GM23338 (cell line): Measurements from ENCODE around the gene CD40. TPM values are rescaled to one million over a fixed set of nuclear protein-coding genes. Genes with fewer than 3 reads are reported as not detected.

Experiments used
- ATAC-seq: fragments of 200-7000 bp; cut with Tn5 transposase; 3 replicates; pipeline ENCODE4 v1.9.1; 2020
- DNase-seq: peaks from one replicate; pipeline ENCODE4 v3.0.0-alpha.2; 2015; ENCODE audit warnings: low spot score
- H2AFZ ChIP-seq: fragments of 200-600 bp; sonication (generic); 2 replicates; pipeline ENCODE4 v1.8.0; 2016; ENCODE audit warnings: antibody characterized with exemption, mild to moderate bottlenecking, moderate library complexity
- H3F3A ChIP-seq: fragments of 200-600 bp; sonication (generic); replicated peaks from 2 replicates; pipeline ENCODE4 v1.8.0; 2017; ENCODE audit warnings: antibody characterized with exemption, mixed run types, low read depth
- H3K27ac ChIP-seq: fragments of 200-600 bp; sonication (generic); 2 replicates; pipeline ENCODE4 v1.6.1; 2016; ENCODE audit warnings: low read depth
- H3K27me3 ChIP-seq: fragments of 200-600 bp; sonication (generic); 2 replicates; pipeline ENCODE4 v1.8.0; 2016; ENCODE audit warnings: mild to moderate bottlenecking, mixed run types, moderate library complexity; ENCODE audit not compliant: insufficient read depth
- H3K36me3 ChIP-seq: fragments of 200-600 bp; sonication (generic); 2 replicates; pipeline ENCODE4 v1.8.0; 2016; ENCODE audit warnings: mild to moderate bottlenecking; ENCODE audit not compliant: insufficient read depth
- H3K4me1 ChIP-seq: fragments of 200-600 bp; sonication (generic); 2 replicates; pipeline ENCODE4 v1.8.0; 2016; ENCODE audit warnings: mild to moderate bottlenecking, moderate library complexity; ENCODE audit not compliant: insufficient read depth
- H3K4me2 ChIP-seq: fragments of 200-600 bp; sonication (generic); 2 replicates; pipeline ENCODE4 v1.7.1; 2017; ENCODE audit warnings: mixed run types
- H3K4me3 ChIP-seq: fragments of 200-600 bp; sonication (generic); 2 replicates; pipeline ENCODE4 v1.6.1; 2016; ENCODE audit warnings: mixed run types
- H3K79me2 ChIP-seq: fragments of 200-600 bp; sonication (generic); replicated peaks from 2 replicates; pipeline ENCODE4 v1.8.0; 2017; ENCODE audit warnings: mild to moderate bottlenecking; ENCODE audit not compliant: insufficient read depth
- H3K9me2 ChIP-seq: fragments of 200-600 bp; sonication (generic); 2 replicates; pipeline ENCODE4 v1.8.0; 2017; ENCODE audit not compliant: insufficient read depth
- H4K20me1 ChIP-seq: fragments of 200-600 bp; sonication (generic); replicated peaks from 2 replicates; pipeline ENCODE4 v1.8.0; 2017; ENCODE audit warnings: mild to moderate bottlenecking; ENCODE audit not compliant: insufficient read depth
- H3K27ac Mint-ChIP-seq: 2 replicates; pipeline ENCODE4 v1.8.0; 2020; ENCODE audit warnings: inconsistent platforms, mild to moderate bottlenecking, moderate library complexity, mixed read lengths
- H3K27me3 Mint-ChIP-seq: 3 replicates; pipeline ENCODE4 v1.8.0; 2022; ENCODE audit warnings: low read depth, mild to moderate bottlenecking, moderate library complexity, mixed read lengths, inconsistent platforms; ENCODE audit not compliant: insufficient read depth, poor library complexity
- H3K36me3 Mint-ChIP-seq: 3 replicates; pipeline ENCODE4 v1.8.0; 2021; ENCODE audit warnings: low read depth, mild to moderate bottlenecking, inconsistent platforms, moderate library complexity, mixed read lengths
- H3K4me1 Mint-ChIP-seq: 3 replicates; pipeline ENCODE4 v1.8.0; 2020; ENCODE audit warnings: mild to moderate bottlenecking, inconsistent platforms, mixed read lengths
- H3K4me3 Mint-ChIP-seq: 3 replicates; pipeline ENCODE4 v1.8.0; 2021; ENCODE audit warnings: moderate library complexity, mild to moderate bottlenecking, inconsistent platforms, mixed read lengths
- H3K9me3 Mint-ChIP-seq: 3 replicates; pipeline ENCODE4 v1.8.0; 2020; ENCODE audit warnings: moderate library complexity, mild to moderate bottlenecking, inconsistent platforms, mixed read lengths
- NANOG ChIP-seq: IDR thresholded peaks from 2 replicates; pipeline ENCODE4 v1.6.1; 2016; ENCODE audit warnings: antibody characterized with exemption, borderline replicate concordance
- POLR2AphosphoS5 ChIP-seq: IDR thresholded peaks from 2 replicates; pipeline ENCODE4 v1.6.1; 2016; ENCODE audit warnings: antibody characterized with exemption, low read depth
- STAT1 ChIP-seq: IDR thresholded peaks from one replicate; pipeline ENCODE4 v1.6.1; 2016; ENCODE audit warnings: antibody characterized with exemption; ENCODE audit not compliant: unreplicated experiment
- ZNF114 ChIP-seq: fragments of 250-450 bp; sonication (Bioruptor Pico); IDR thresholded peaks from 2 replicates; pipeline ENCODE4 v1.5.0; 2020; ENCODE audit warnings: mild to moderate bottlenecking, moderate library complexity
- polyA plus RNA-seq: library from polyadenylated mRNA; unstranded; fragments of >200 nt; fragmentation: Nextera tagmentation; extraction: Ambion mirVana; gene quantifications from 2 replicates; pipeline ENCODE4 v1.2.1, GENCODE V29; 2016
- total RNA-seq: library from RNA; depleted of rRNA; stranded (reverse); fragments of >200 nt; shearing (Covaris generic); gene quantifications from 2 replicates; pipeline ENCODE4 v1.2.3, GENCODE V29; 2014
- TF ChIP-seq, protein P1 (sequence below), 2 experiments: fragments of 200-600 bp in 1 of 2; sonication (generic) in 1 of 2; conservative IDR thresholded peaks; 2 replicates each; pipeline versions ENCODE4 v1.5.1 to v1.6.1; 2016 to 2017; ENCODE audit warnings: antibody characterized with exemption in 2 of 2, low read depth in 2 of 2, mild to moderate bottlenecking in 2 of 2, moderate library complexity in 1 of 2
- TF ChIP-seq, protein P2 (sequence below): IDR thresholded peaks from 2 replicates; pipeline ENCODE4 v1.6.1; 2016; ENCODE audit warnings: antibody characterized with exemption
- TF ChIP-seq, protein P3 (sequence below): IDR thresholded peaks from one replicate; pipeline ENCODE4 v1.6.1; 2018; ENCODE audit warnings: antibody characterized with exemption; ENCODE audit not compliant: unreplicated experiment

Gene CD40
- total and polyA plus RNA-seq, 2 experiments from 2014 or later = 15.4 to 18.9 TPM

DNA sequence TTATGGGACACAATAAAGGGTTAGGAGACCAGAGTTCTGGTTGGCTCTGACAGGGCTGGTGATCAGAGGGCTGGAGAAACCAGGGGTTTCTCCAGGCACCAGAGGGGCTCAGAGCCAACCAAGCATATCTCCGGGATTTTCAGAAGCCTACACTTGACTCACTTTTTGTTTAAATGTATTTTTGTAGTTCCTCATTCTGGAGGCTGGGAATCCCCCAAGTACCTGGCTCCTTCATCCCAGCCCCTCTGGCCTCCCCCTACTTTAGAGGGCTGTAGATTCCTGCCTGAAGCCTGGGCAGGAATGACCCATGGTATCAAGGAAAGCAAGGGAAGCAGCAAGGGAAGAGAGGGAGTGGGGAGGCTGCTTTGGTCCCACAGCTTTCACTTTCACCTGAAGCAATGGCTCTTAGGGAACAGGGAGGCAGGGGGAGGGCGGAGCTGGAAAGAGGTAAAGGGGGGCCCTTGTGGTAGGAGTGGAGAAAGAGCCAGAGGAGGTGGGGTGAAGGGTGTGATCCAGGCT, 973 bp downstream of the CD40 start:
- H3K9me2 ChIP-seq = no peaks in the 10 kb centered on the region

GRCh38 chr20:46119547-46119946, 1.4 kb downstream of the CD40 start:
- Histone ChIP-seq H2AFZ (no peak overlapping the region), H4K20me1 (peaks cover 19% of the 10 kb centered on the region; the same call in 1 of the 2 replicates), H3K36me3 (no peaks in the 10 kb centered on the region), H3K4me1 (peaks cover 7% of the 10 kb centered on the region), H3K27me3 (peaks cover 27% of the 10 kb centered on the region), H3K79me2 (no peaks in the 10 kb centered on the region), H3F3A (0 out of 2 replicates have a peak, but pooled peaks cover 3% of the 10 kb centered on the region), H3K4me3 (peak overlapping the region; percentile 78; the same call in 1 of the 2 replicates), H3K4me2 (peak overlapping the region; percentile 95; the same call in 1 of the 2 replicates), H3K27ac (no peak overlapping the region), H3K9me2 (no peaks in the 10 kb centered on the region)
- Mint-ChIP-seq H3K27me3 (peaks cover 14% of the 10 kb centered on the region), H3K9me3 (no peaks in the 10 kb centered on the region), H3K36me3 (peaks cover 20% of the 10 kb centered on the region), H3K4me3 (no peak overlapping the region), H3K4me1 (peaks cover 5% of the 10 kb centered on the region; the same call in 2 of the 3 replicates), H3K27ac (no peak overlapping the region)
- ATAC-seq = no peak
- no peak for DNase-seq
- TF ChIP-seq, protein P1, sequence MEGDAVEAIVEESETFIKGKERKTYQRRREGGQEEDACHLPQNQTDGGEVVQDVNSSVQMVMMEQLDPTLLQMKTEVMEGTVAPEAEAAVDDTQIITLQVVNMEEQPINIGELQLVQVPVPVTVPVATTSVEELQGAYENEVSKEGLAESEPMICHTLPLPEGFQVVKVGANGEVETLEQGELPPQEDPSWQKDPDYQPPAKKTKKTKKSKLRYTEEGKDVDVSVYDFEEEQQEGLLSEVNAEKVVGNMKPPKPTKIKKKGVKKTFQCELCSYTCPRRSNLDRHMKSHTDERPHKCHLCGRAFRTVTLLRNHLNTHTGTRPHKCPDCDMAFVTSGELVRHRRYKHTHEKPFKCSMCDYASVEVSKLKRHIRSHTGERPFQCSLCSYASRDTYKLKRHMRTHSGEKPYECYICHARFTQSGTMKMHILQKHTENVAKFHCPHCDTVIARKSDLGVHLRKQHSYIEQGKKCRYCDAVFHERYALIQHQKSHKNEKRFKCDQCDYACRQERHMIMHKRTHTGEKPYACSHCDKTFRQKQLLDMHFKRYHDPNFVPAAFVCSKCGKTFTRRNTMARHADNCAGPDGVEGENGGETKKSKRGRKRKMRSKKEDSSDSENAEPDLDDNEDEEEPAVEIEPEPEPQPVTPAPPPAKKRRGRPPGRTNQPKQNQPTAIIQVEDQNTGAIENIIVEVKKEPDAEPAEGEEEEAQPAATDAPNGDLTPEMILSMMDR (conservative IDR thresholded peaks at IDR 0.05; ENCODE audit: low read depth in 2 of 2) = no peak
- TF ChIP-seq, protein P2, sequence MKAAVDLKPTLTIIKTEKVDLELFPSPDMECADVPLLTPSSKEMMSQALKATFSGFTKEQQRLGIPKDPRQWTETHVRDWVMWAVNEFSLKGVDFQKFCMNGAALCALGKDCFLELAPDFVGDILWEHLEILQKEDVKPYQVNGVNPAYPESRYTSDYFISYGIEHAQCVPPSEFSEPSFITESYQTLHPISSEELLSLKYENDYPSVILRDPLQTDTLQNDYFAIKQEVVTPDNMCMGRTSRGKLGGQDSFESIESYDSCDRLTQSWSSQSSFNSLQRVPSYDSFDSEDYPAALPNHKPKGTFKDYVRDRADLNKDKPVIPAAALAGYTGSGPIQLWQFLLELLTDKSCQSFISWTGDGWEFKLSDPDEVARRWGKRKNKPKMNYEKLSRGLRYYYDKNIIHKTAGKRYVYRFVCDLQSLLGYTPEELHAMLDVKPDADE = no peak
- TF ChIP-seq, protein P3, sequence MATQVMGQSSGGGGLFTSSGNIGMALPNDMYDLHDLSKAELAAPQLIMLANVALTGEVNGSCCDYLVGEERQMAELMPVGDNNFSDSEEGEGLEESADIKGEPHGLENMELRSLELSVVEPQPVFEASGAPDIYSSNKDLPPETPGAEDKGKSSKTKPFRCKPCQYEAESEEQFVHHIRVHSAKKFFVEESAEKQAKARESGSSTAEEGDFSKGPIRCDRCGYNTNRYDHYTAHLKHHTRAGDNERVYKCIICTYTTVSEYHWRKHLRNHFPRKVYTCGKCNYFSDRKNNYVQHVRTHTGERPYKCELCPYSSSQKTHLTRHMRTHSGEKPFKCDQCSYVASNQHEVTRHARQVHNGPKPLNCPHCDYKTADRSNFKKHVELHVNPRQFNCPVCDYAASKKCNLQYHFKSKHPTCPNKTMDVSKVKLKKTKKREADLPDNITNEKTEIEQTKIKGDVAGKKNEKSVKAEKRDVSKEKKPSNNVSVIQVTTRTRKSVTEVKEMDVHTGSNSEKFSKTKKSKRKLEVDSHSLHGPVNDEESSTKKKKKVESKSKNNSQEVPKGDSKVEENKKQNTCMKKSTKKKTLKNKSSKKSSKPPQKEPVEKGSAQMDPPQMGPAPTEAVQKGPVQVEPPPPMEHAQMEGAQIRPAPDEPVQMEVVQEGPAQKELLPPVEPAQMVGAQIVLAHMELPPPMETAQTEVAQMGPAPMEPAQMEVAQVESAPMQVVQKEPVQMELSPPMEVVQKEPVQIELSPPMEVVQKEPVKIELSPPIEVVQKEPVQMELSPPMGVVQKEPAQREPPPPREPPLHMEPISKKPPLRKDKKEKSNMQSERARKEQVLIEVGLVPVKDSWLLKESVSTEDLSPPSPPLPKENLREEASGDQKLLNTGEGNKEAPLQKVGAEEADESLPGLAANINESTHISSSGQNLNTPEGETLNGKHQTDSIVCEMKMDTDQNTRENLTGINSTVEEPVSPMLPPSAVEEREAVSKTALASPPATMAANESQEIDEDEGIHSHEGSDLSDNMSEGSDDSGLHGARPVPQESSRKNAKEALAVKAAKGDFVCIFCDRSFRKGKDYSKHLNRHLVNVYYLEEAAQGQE = no peak
- no peak for TF ChIP-seq STAT1
- TF ChIP-seq ZNF114 = no peak

More for the DNA sequence above, 973 bp downstream of the CD40 start:
- Mint-ChIP-seq H3K9me3 (no peaks in the 10 kb centered on the region), H3K27me3 (peaks cover 14% of the 10 kb centered on the region), H3K36me3 (peaks cover 16% of the 10 kb centered on the region), H3K4me1 (peaks cover 5% of the 10 kb centered on the region; the same call in 2 of the 3 replicates), H3K27ac (no peak overlapping the region), H3K4me3 (peak overlapping the region; percentile 90)
- H3K4me3 ChIP-seq = peak overlapping the region; percentile 78
- DNase-seq (no peak), ATAC-seq (no peak)
- TF ChIP-seq, protein P3 = no peak
- no peak for TF ChIP-seq NANOG
- TF ChIP-seq, protein P1 (conservative IDR thresholded peaks at IDR 0.05; ENCODE audit: low read depth in 2 of 2) = no peak
- no peak for TF ChIP-seq STAT1
- no peak for TF ChIP-seq POLR2AphosphoS5
- peak overlapping the region; percentile 95 for H3K4me2 ChIP-seq
- H3K27ac ChIP-seq = no peak overlapping the region
- H3K4me1 ChIP-seq = peaks cover 7% of the 10 kb centered on the region
- H4K20me1 ChIP-seq = peaks cover 19% of the 10 kb centered on the region; the same call in 1 of the 2 replicates
- H3K27me3 ChIP-seq = peaks cover 27% of the 10 kb centered on the region
- H3K79me2 ChIP-seq = no peaks in the 10 kb centered on the region
- 0 out of 2 replicates have a peak overlapping the region, but pooled peaks have one; percentile 74 for H2AFZ ChIP-seq
- no peaks in the 10 kb centered on the region for H3K36me3 ChIP-seq
- 0 out of 2 replicates have a peak, but pooled peaks cover 3% of the 10 kb centered on the region for H3F3A ChIP-seq
